Measurements from ENCODE around the gene FAM107A. TPM values are rescaled to one million over a fixed set of nuclear protein-coding genes. Genes with fewer than 3 reads are reported as not detected.

FAM107A gene
- total and polyA plus RNA-seq, 8 donors: 4.7 to 55.4 (median 19.9) TPM

- WGBS, 5 donors: 78 to 91% (median 85%) methylated on average over 6 of the region's 6 CpGs
- peak overlapping the region in 1 of 5 donors; percentile 56 for H3K27ac ChIP-seq
- intact Hi-C loops (cut with DNase I; ENCODE audit: low total_unique reads): no loop called here
- no peak overlapping the region for H3K4me3 ChIP-seq
- H3K27me3 ChIP-seq: no peaks in the 10 kb centered on the region
- no peaks in the 10 kb centered on the region for H3K9me3 ChIP-seq
- DNase-seq: no peak
- no peak for TF ChIP-seq POLR2AphosphoS5 (IDR thresholded peaks at IDR 0.05)
- no peak for TF ChIP-seq EP300 (IDR thresholded peaks at IDR 0.05)
- TF ChIP-seq POLR2A (IDR thresholded peaks at IDR 0.05): no peak
- TF ChIP-seq, protein P1, sequence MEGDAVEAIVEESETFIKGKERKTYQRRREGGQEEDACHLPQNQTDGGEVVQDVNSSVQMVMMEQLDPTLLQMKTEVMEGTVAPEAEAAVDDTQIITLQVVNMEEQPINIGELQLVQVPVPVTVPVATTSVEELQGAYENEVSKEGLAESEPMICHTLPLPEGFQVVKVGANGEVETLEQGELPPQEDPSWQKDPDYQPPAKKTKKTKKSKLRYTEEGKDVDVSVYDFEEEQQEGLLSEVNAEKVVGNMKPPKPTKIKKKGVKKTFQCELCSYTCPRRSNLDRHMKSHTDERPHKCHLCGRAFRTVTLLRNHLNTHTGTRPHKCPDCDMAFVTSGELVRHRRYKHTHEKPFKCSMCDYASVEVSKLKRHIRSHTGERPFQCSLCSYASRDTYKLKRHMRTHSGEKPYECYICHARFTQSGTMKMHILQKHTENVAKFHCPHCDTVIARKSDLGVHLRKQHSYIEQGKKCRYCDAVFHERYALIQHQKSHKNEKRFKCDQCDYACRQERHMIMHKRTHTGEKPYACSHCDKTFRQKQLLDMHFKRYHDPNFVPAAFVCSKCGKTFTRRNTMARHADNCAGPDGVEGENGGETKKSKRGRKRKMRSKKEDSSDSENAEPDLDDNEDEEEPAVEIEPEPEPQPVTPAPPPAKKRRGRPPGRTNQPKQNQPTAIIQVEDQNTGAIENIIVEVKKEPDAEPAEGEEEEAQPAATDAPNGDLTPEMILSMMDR (IDR thresholded peaks at IDR 0.05): no peak
- peaks cover 0 to 6% (median 0%) of the 10 kb centered on the region in 4 donors for H3K4me1 ChIP-seq
- no peaks in the 10 kb centered on the region for H3K36me3 ChIP-seq
These were observed 20.6 kb upstream of the FAM107A start for GRCh38 chr3:58597770-58598310.

- H3K9me3 ChIP-seq: no peaks in the 10 kb centered on the region
- no peak for TF ChIP-seq EP300 (IDR thresholded peaks at IDR 0.05)
- TF ChIP-seq POLR2A (IDR thresholded peaks at IDR 0.05): no peak
- TF ChIP-seq, protein P1 (IDR thresholded peaks at IDR 0.05): no peak
- TF ChIP-seq POLR2AphosphoS5 (IDR thresholded peaks at IDR 0.05): no peak
- H3K36me3 ChIP-seq: no peaks in the 10 kb centered on the region
- no peaks in the 10 kb centered on the region for H3K27me3 ChIP-seq
- DNase-seq: no peak
- no peak overlapping the region for H3K27ac ChIP-seq
- 44 to 53% (median 47%) methylated on average over 4 of the region's 4 CpGs for whole genome bisulfite sequencing, 5 donors
- no peak overlapping the region for H3K4me3 ChIP-seq
- intact Hi-C loops (cut with DNase I; ENCODE audit: low total_unique reads): no loop called here
- H3K4me1 ChIP-seq: peaks cover 0 to 6% (median 0%) of the 10 kb centered on the region in 4 donors
These were observed 19.8 kb upstream of the FAM107A start for GRCh38 chr3:58596834-58597518.

DNA sequence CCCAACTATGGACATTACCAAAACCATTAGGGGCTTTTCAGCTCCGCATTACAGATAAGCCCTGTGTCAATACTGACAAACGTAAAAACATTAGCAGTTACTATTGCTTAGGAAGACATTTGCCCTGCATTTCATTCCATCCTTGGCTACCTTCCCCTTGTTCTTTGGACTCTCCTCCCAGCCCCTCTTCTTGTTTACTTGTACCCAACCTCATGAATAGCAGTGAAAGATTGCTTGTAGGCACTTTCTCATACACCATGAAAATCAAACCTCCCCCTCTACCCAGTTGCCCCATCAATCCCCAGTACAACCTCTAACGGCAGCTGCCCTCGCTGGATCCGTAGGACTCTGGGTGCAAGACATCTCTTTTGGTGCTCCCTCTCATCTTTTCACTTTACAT, 16.9 kb upstream of the FAM107A start:
- no peaks in the 10 kb centered on the region for H3K27me3 ChIP-seq
- no peaks in the 10 kb centered on the region for H3K9me3 ChIP-seq
- no peak for TF ChIP-seq POLR2AphosphoS5 (IDR thresholded peaks at IDR 0.05)
- no peak for TF ChIP-seq POLR2A (IDR thresholded peaks at IDR 0.05)
- no peak for TF ChIP-seq EP300 (IDR thresholded peaks at IDR 0.05)
- TF ChIP-seq, protein P1 (IDR thresholded peaks at IDR 0.05): no peak
- H3K4me3 ChIP-seq: no peak overlapping the region
- H3K27ac ChIP-seq: no peak overlapping the region
- peaks cover 0 to 6% (median 0%) of the 10 kb centered on the region in 4 donors for H3K4me1 ChIP-seq
- WGBS, 5 donors: 61 to 74% (median 67%) methylated on average over 5 of the region's 5 CpGs
- H3K36me3 ChIP-seq: no peaks in the 10 kb centered on the region
- intact Hi-C loops (cut with DNase I; ENCODE audit: low total_unique reads): no loop called here
- DNase-seq: no peak

DNA sequence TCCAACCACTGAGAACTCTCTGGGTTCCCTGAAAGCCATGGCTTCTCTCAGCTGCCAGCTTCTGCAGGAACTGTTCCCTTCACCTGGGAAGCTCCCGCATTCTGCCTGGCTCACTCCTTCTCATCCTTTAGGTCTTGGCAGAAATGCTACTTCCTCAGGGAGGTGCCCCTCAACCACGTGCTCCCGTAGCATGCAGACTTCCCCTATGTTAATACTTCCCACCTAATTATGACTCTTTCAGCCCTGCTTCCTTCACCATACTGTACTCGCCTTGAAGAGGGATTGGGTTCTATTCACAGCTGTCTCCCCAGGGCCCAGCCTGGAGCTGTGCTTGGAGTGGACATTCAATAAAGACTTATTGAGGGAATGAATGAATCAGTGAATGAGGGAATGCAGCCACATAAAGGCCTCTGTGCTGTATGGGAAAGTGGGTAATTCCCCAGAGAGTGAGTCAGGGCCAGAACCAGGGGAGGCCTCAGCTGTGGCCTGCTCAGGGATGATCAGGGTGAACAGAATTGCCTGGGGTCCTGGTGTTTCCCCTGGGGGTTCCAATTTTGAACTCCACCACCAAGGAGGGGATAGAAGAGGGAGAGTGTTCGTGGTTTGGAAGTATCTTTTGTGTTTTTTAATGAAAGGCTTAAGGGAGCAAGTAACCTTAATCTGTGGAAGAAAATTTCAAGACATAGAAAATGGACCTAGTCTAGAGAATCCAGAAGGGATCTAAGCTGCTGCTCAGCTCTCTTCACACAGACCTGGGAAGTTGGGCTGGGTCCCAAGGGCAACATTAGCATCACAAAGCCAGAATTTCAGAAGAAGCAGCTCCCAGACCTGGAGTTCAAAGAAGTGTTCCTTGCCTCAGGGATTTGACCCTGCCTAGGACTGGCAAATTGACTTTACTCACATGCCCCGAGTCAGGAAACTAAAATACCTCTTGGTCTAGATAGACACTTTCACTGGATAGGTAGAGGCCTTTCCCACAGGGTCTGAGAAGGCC, 14.6 kb upstream of the FAM107A start:
- Histone ChIP-seq H3K9me3 (no peaks in the 10 kb centered on the region), H3K4me1 (peaks cover 1 to 4% (median 3%) of the 10 kb centered on the region in 4 donors), H3K27ac (no peak overlapping the region), H3K27me3 (peaks cover 0 to 12% (median 5%) of the 10 kb centered on the region in 3 donors), H3K36me3 (no peaks in the 10 kb centered on the region), H3K4me3 (no peak overlapping the region)
- intact Hi-C loops (cut with DNase I; ENCODE audit: low total_unique reads): no loop called here
- 61 to 71% (median 63%) methylated on average over 6 of the region's 6 CpGs for WGBS, 5 donors
- TF ChIP-seq, protein P1 (IDR thresholded peaks at IDR 0.05): no peak
- TF ChIP-seq EP300 (IDR thresholded peaks at IDR 0.05): no peak
- no peak for TF ChIP-seq POLR2A (IDR thresholded peaks at IDR 0.05)
- no peak for TF ChIP-seq POLR2AphosphoS5 (IDR thresholded peaks at IDR 0.05)
- DNase-seq: no peak

All from stomach (tissue), 9 donors.